CD14-positive monocyte (primary cell): ENCODE results near the gene KRT2. TPM values are rescaled to one million over a fixed set of nuclear protein-coding genes. Genes with fewer than 3 reads are reported as not detected.

ENCODE experiments used
- DNase-seq, 3 donors: peaks; one replicate each; pipeline ENCODE4 v3.0.0-alpha.2; 2011 to 2022
- H2AFZ ChIP-seq: 2 replicates; pipeline ENCODE4 v1.6.0; 2012; ENCODE audit warnings: mild to moderate bottlenecking, low read depth, low read length, inconsistent platforms; ENCODE audit not compliant: insufficient read depth, poor library complexity, severe bottlenecking
- H3K27ac ChIP-seq, 2 donors: 1 replicate in 1 of 2; 2 replicates in 1 of 2; pipeline ENCODE4 v1.5.1; 2012 to 2013; ENCODE audit warnings: low read length in 2 of 2, control low read depth in 1 of 2, inconsistent platforms in 1 of 2, low read depth in 1 of 2, mild to moderate bottlenecking in 1 of 2
- H3K27me3 ChIP-seq, 2 donors: one replicate each; pipeline versions ENCODE4 v1.6.0 to v1.6.1; 2011 to 2013; ENCODE audit warnings: low read length in 2 of 2; ENCODE audit not compliant: control insufficient read depth in 2 of 2, insufficient read depth in 2 of 2
- H3K36me3 ChIP-seq, 2 donors: replicated peaks in 1 of 2; 1 replicate in 1 of 2; 2 replicates in 1 of 2; pipeline versions ENCODE4 v1.5.1 to v1.6.1; 2012 to 2013; ENCODE audit warnings: low read length in 2 of 2, control low read depth in 1 of 2, inconsistent platforms in 1 of 2, mild to moderate bottlenecking in 1 of 2; ENCODE audit not compliant: insufficient read depth in 2 of 2, control insufficient read depth in 1 of 2
- H3K4me1 ChIP-seq, 2 donors: 1 replicate in 1 of 2; 2 replicates in 1 of 2; pipeline versions ENCODE4 v1.5.1 to v1.6.1; 2012 to 2013; ENCODE audit warnings: low read length in 2 of 2, control low read depth in 1 of 2, inconsistent platforms in 1 of 2, mild to moderate bottlenecking in 1 of 2, moderate library complexity in 1 of 2; ENCODE audit not compliant: insufficient read depth in 2 of 2, control insufficient read depth in 1 of 2
- H3K4me2 ChIP-seq: replicated peaks from 2 replicates; pipeline ENCODE3; 2012; ENCODE audit warnings: low read length, moderate library complexity, mild to moderate bottlenecking; ENCODE audit not compliant: poor library complexity, severe bottlenecking; ENCODE audit errors: extremely low read depth
- H3K4me3 ChIP-seq, 3 experiments: fragments of 200-600 bp in 1 of 3; sonication (generic) in 1 of 3; replicated peaks in 1 of 3; 1 replicate in 2 of 3; 2 replicates in 1 of 3; pipeline ENCODE4 v1.5.1; 2011 to 2013; ENCODE audit warnings: low read length in 3 of 3, mild to moderate bottlenecking in 3 of 3, control low read depth in 2 of 3, low read depth in 2 of 3, inconsistent platforms in 1 of 3, moderate library complexity in 1 of 3
- H3K79me2 ChIP-seq: 2 replicates; pipeline ENCODE4 v1.6.0; 2012; ENCODE audit warnings: mild to moderate bottlenecking, control low read depth, inconsistent platforms, low read length, moderate library complexity; ENCODE audit not compliant: insufficient read depth
- H3K9ac ChIP-seq: 2 replicates; pipeline ENCODE4 v1.6.0; 2017; ENCODE audit warnings: low read length, mild to moderate bottlenecking; ENCODE audit not compliant: insufficient read depth, poor library complexity, severe bottlenecking
- H3K9me3 ChIP-seq, 2 donors: replicated peaks in 1 of 2; 1 replicate in 1 of 2; 2 replicates in 1 of 2; pipeline versions ENCODE4 v1.5.1 to v1.6.1; 2012 to 2013; ENCODE audit warnings: low read length in 2 of 2, control low read depth in 1 of 2; ENCODE audit not compliant: control insufficient read depth in 1 of 2, insufficient read depth in 1 of 2
- H4K20me1 ChIP-seq: 2 replicates; pipeline ENCODE4 v1.6.0; 2012; ENCODE audit warnings: mild to moderate bottlenecking, low read length, control low read depth, moderate library complexity; ENCODE audit not compliant: insufficient read depth
- H3K27ac Mint-ChIP-seq, 7 donors: one replicate each; pipeline ENCODE4 v1.8.0; 2020; ENCODE audit warnings: mild to moderate bottlenecking in 7 of 7, mixed read lengths in 7 of 7, moderate library complexity in 6 of 7, inconsistent platforms in 2 of 7
- H3K27me3 Mint-ChIP-seq, 3 donors: one replicate each; pipeline ENCODE4 v1.8.0; 2021 to 2022; ENCODE audit warnings: low read depth in 3 of 3, mild to moderate bottlenecking in 3 of 3, mixed read lengths in 3 of 3, moderate library complexity in 3 of 3, inconsistent platforms in 1 of 3
- H3K36me3 Mint-ChIP-seq, 2 donors: one replicate each; pipeline ENCODE4 v1.8.0; 2020; ENCODE audit warnings: mixed read lengths in 2 of 2, inconsistent platforms in 1 of 2, mild to moderate bottlenecking in 1 of 2
- H3K4me1 Mint-ChIP-seq: one replicate; pipeline ENCODE4 v1.8.0; 2020; ENCODE audit warnings: mild to moderate bottlenecking, mixed read lengths
- H3K4me3 Mint-ChIP-seq, 2 donors: one replicate each; pipeline ENCODE4 v1.8.0; 2020; ENCODE audit warnings: mild to moderate bottlenecking in 2 of 2, mixed read lengths in 2 of 2, moderate library complexity in 1 of 2
- H3K9me3 Mint-ChIP-seq, 7 donors: one replicate each; pipeline ENCODE4 v1.8.0; 2020 to 2022; ENCODE audit warnings: mixed read lengths in 7 of 7, mild to moderate bottlenecking in 6 of 7, moderate library complexity in 6 of 7, inconsistent platforms in 2 of 7
- CTCF ChIP-seq: fragments of 200-600 bp; IDR thresholded peaks from one replicate; pipeline ENCODE4 v1.8.0; 2022; ENCODE audit warnings: antibody characterized with exemption, mild to moderate bottlenecking
- WGBS: methylation state at CpG from one replicate; pipeline ENCODE4 v1.1.5; 2013; ENCODE audit warnings: missing lambda C conversion rate; ENCODE audit not compliant: insufficient coverage; 5-methylcytosine and 5-hydroxymethylcytosine counted together
- intact Hi-C, 2 donors: fragments of 100-400 bp; cut with micrococcal nuclease; formaldehyde crosslinking; loops; one replicate each; pipeline versions ENCODE4 v1.15.0 to v1.15.1; 2023
- polyA plus RNA-seq, 3 donors: library from polyadenylated mRNA; depleted of rRNA in 1 of 3; unstranded in 2 of 3; stranded (reverse) in 1 of 3; fragments of 300-500 nt in 2 of 3; fragments of >200 nt in 1 of 3; fragmentation: Illumina TruSeq in 2 of 3; gene quantifications; 1 replicate in 2 of 3; 2 replicates in 1 of 3; pipeline ENCODE4 v1.2.3, GENCODE V29; 2012 to 2021

KRT2 gene
- polyA plus RNA-seq, 3 donors = not detected

- peaks cover 0 to 6% (median 0%) of the 10 kb centered on the region in 3 donors for H3K27me3 Mint-ChIP-seq
- Histone ChIP-seq H3K36me3 (no peaks in the 10 kb centered on the region), H3K9ac (no peak overlapping the region), H2AFZ (no peak overlapping the region), H3K4me3 (no peak overlapping the region), H4K20me1 (no peaks in the 10 kb centered on the region), H3K27ac (no peak overlapping the region), H3K4me2 (no peak overlapping the region), H3K9me3 (no peaks in the 10 kb centered on the region), H3K27me3 (no peaks in the 10 kb centered on the region), H3K79me2 (no peaks in the 10 kb centered on the region), H3K4me1 (no peaks in the 10 kb centered on the region)
- peaks cover 0 to 2% (median 0%) of the 10 kb centered on the region in 7 donors for H3K9me3 Mint-ChIP-seq
- no peak overlapping the region for H3K4me3 Mint-ChIP-seq
- no peak for TF ChIP-seq CTCF
- H3K4me1 Mint-ChIP-seq = no peaks in the 10 kb centered on the region
- DNase-seq = no peak
- 86% methylated on average over 5 of the region's 6 CpGs for whole genome bisulfite sequencing
- intact Hi-C loops = no loop called here
- H3K27ac Mint-ChIP-seq = no peak overlapping the region
- H3K36me3 Mint-ChIP-seq = no peaks in the 10 kb centered on the region
Measured at GRCh38 chr12:52657250-52657902, 5.4 kb upstream of the KRT2 start.

GRCh38 chr12:52656616-52657015, 4.6 kb upstream of the KRT2 start:
- no peak for TF ChIP-seq CTCF
- no peaks in the 10 kb centered on the region for H3K36me3 Mint-ChIP-seq
- H3K4me3 Mint-ChIP-seq = no peak overlapping the region
- intact Hi-C loops = no loop called here
- no peaks in the 10 kb centered on the region for H3K27me3 ChIP-seq
- H3K79me2 ChIP-seq = no peaks in the 10 kb centered on the region
- H3K4me2 ChIP-seq = no peak overlapping the region
- H3K36me3 ChIP-seq = no peaks in the 10 kb centered on the region
- no peak overlapping the region for H2AFZ ChIP-seq
- no peak overlapping the region for H3K27ac ChIP-seq
- DNase-seq = no peak
- no peak overlapping the region for H3K4me3 ChIP-seq
- H3K27ac Mint-ChIP-seq = no peak overlapping the region
- no peaks in the 10 kb centered on the region for H4K20me1 ChIP-seq
- H3K4me1 Mint-ChIP-seq = no peaks in the 10 kb centered on the region
- H3K27me3 Mint-ChIP-seq = peaks cover 0 to 4% (median 0%) of the 10 kb centered on the region in 3 donors
- no peaks in the 10 kb centered on the region for H3K9me3 ChIP-seq
- no peak overlapping the region for H3K9ac ChIP-seq
- no peaks in the 10 kb centered on the region for H3K4me1 ChIP-seq
- WGBS = 87% methylated on average over 2 of the region's 4 CpGs
- peaks cover 0 to 6% (median 2%) of the 10 kb centered on the region in 7 donors for H3K9me3 Mint-ChIP-seq
